IPS DF 6.9 (cell line): ENCODE data around the gene LYRM4.
A peak's percentile ranks its signal among the peaks of the same experiment; 100 is the strongest.

Experiments
- DNase-seq: peaks from one replicate; pipeline ENCODE4 v3.0.0-alpha.2; 2013; ENCODE audit warnings: low read depth, low spot score
- H3K27ac ChIP-seq: one replicate; pipeline ENCODE4 v1.5.1; 2013; ENCODE audit warnings: low read length, control low read depth
- H3K27me3 ChIP-seq: 2 replicates; pipeline ENCODE4 v1.6.1; 2013; ENCODE audit warnings: mild to moderate bottlenecking, low read length; ENCODE audit not compliant: control insufficient read depth, insufficient read depth
- H3K36me3 ChIP-seq: 2 replicates; pipeline ENCODE4 v1.6.1; 2013; ENCODE audit warnings: low read length; ENCODE audit not compliant: control insufficient read depth, insufficient read depth
- H3K4me1 ChIP-seq: 2 replicates; pipeline ENCODE4 v1.6.1; 2013; ENCODE audit warnings: low read length; ENCODE audit not compliant: control insufficient read depth, insufficient read depth
- H3K4me3 ChIP-seq: 2 replicates; pipeline ENCODE4 v1.5.1; 2013; ENCODE audit warnings: mild to moderate bottlenecking, low read length
- H3K9me3 ChIP-seq: 2 replicates; pipeline ENCODE4 v1.6.1; 2013; ENCODE audit warnings: low read length, inconsistent platforms; ENCODE audit not compliant: control insufficient read depth, insufficient read depth
- WGBS: extraction: QIAGEN DNeasy Blood & Tissue Kit; methylation state at CpG from one replicate; pipeline ENCODE4 v1.1.7; 2013; ENCODE audit warnings: mixed read lengths, missing lambda C conversion rate; ENCODE audit not compliant: insufficient read length, insufficient coverage; 5-methylcytosine and 5-hydroxymethylcytosine counted together

Gene LYRM4

GRCh38 chr6:5151955-5152401 is 108.8 kb downstream of the LYRM4 start:
- no peaks in the 10 kb centered on the region for H3K4me1 ChIP-seq
- H3K27me3 ChIP-seq = no peaks in the 10 kb centered on the region
- no CpG with 5 or more reads among the region's 7 CpGs for WGBS
- H3K4me3 ChIP-seq = no peak overlapping the region
- no peaks in the 10 kb centered on the region for H3K36me3 ChIP-seq
- H3K27ac ChIP-seq = no peak overlapping the region
- no peaks in the 10 kb centered on the region for H3K9me3 ChIP-seq
- DNase-seq = no peak

GRCh38 chr6:5151360-5151954 is 109.3 kb downstream of the LYRM4 start:
- Histone ChIP-seq H3K9me3 (no peaks in the 10 kb centered on the region), H3K27ac (no peak overlapping the region), H3K27me3 (no peaks in the 10 kb centered on the region), H3K4me3 (no peak overlapping the region), H3K4me1 (no peaks in the 10 kb centered on the region), H3K36me3 (no peaks in the 10 kb centered on the region)
- DNase-seq = no peak
- no CpG with 5 or more reads among the region's 9 CpGs for WGBS

- no CpG with 5 or more reads among the region's 3 CpGs for WGBS
- no peak overlapping the region for H3K27ac ChIP-seq
Measured at GRCh38 chr6:5150551-5151075, 110.1 kb downstream of the LYRM4 start.

GRCh38 chr6:5149891-5150290 is 110.9 kb downstream of the LYRM4 start:
- H3K4me3 ChIP-seq = no peak overlapping the region
- no peaks in the 10 kb centered on the region for H3K36me3 ChIP-seq
- no peaks in the 10 kb centered on the region for H3K27me3 ChIP-seq
- no CpG with 5 or more reads among the region's 6 CpGs for WGBS
- DNase-seq = no peak
- no peak overlapping the region for H3K27ac ChIP-seq
- H3K9me3 ChIP-seq = no peaks in the 10 kb centered on the region
- no peaks in the 10 kb centered on the region for H3K4me1 ChIP-seq

More at GRCh38 chr6:5150551-5151075, 110.1 kb downstream of the LYRM4 start:
- Histone ChIP-seq H3K4me1 (no peaks in the 10 kb centered on the region), H3K9me3 (no peaks in the 10 kb centered on the region), H3K36me3 (no peaks in the 10 kb centered on the region), H3K27me3 (no peaks in the 10 kb centered on the region), H3K4me3 (no peak overlapping the region)
- no peak for DNase-seq

- Histone ChIP-seq H3K4me1 (no peaks in the 10 kb centered on the region), H3K9me3 (no peaks in the 10 kb centered on the region), H3K27ac (no peak overlapping the region), H3K36me3 (no peaks in the 10 kb centered on the region; the same call in 1 of the 2 replicates), H3K4me3 (no peak overlapping the region), H3K27me3 (no peaks in the 10 kb centered on the region)
- WGBS = no CpG with 5 or more reads among the region's 6 CpGs
- no peak for DNase-seq
Measured at GRCh38 chr6:5149159-5149704, 111.5 kb downstream of the LYRM4 start.

GRCh38 chr6:5146398-5146797 is 114.4 kb downstream of the LYRM4 start:
- Histone ChIP-seq H3K27ac (no peak overlapping the region), H3K4me3 (no peak overlapping the region), H3K9me3 (no peaks in the 10 kb centered on the region), H3K36me3 (no peaks in the 10 kb centered on the region; the same call in 1 of the 2 replicates), H3K27me3 (no peaks in the 10 kb centered on the region), H3K4me1 (no peaks in the 10 kb centered on the region)
- no peak for DNase-seq
- no CpG with 5 or more reads among the region's 4 CpGs for WGBS

- no peaks in the 10 kb centered on the region for H3K27me3 ChIP-seq
- no peak overlapping the region for H3K4me3 ChIP-seq
- WGBS = no CpG with 5 or more reads among the region's 9 CpGs
- no peaks in the 10 kb centered on the region; the same call in 1 of the 2 replicates for H3K36me3 ChIP-seq
- H3K27ac ChIP-seq = no peak overlapping the region
- H3K4me1 ChIP-seq = no peaks in the 10 kb centered on the region
- peak; percentile 47 for DNase-seq
- no peaks in the 10 kb centered on the region for H3K9me3 ChIP-seq
Measured at GRCh38 chr6:5143634-5144311, 117.0 kb downstream of the LYRM4 start.

GRCh38 chr6:5142915-5143314 is 117.8 kb downstream of the LYRM4 start:
- Histone ChIP-seq H3K36me3 (no peaks in the 10 kb centered on the region; the same call in 1 of the 2 replicates), H3K4me1 (no peaks in the 10 kb centered on the region), H3K27me3 (no peaks in the 10 kb centered on the region), H3K9me3 (no peaks in the 10 kb centered on the region), H3K27ac (no peak overlapping the region), H3K4me3 (no peak overlapping the region)
- DNase-seq = no peak
- WGBS = no CpG with 5 or more reads among the region's 11 CpGs

- Histone ChIP-seq H3K27ac (no peak overlapping the region), H3K4me3 (no peak overlapping the region), H3K36me3 (no peaks in the 10 kb centered on the region; the same call in 1 of the 2 replicates), H3K9me3 (no peaks in the 10 kb centered on the region), H3K27me3 (no peaks in the 10 kb centered on the region), H3K4me1 (no peaks in the 10 kb centered on the region)
- no CpG with 5 or more reads among the region's 4 CpGs for WGBS
- DNase-seq = no peak
Measured at GRCh38 chr6:5142131-5142530, 118.6 kb downstream of the LYRM4 start.

GRCh38 chr6:5141046-5141445 is 119.7 kb downstream of the LYRM4 start:
- H3K4me1 ChIP-seq = no peaks in the 10 kb centered on the region
- DNase-seq = no peak
- no peaks in the 10 kb centered on the region for H3K9me3 ChIP-seq
- H3K36me3 ChIP-seq = no peaks in the 10 kb centered on the region; the same call in 1 of the 2 replicates
- H3K27me3 ChIP-seq = no peaks in the 10 kb centered on the region
- H3K4me3 ChIP-seq = no peak overlapping the region
- no peak overlapping the region for H3K27ac ChIP-seq
- WGBS = no CpG with 5 or more reads among the region's 3 CpGs
